HG03565 (cell line): ENCODE data around the gene GABRP.

ENCODE experiments used
- ATAC-seq: cut with Tn5 transposase; IDR thresholded peaks from one replicate; pipeline ENCODE4 v1.9.1; 2021; ENCODE audit warnings: mild to moderate bottlenecking, moderate library complexity; ENCODE audit not compliant: unreplicated experiment

The GABRP gene

GRCh38 chr5:170860415-170860814 lies 76.9 kb downstream of the GABRP start:
- ATAC-seq = no peak

DNA sequence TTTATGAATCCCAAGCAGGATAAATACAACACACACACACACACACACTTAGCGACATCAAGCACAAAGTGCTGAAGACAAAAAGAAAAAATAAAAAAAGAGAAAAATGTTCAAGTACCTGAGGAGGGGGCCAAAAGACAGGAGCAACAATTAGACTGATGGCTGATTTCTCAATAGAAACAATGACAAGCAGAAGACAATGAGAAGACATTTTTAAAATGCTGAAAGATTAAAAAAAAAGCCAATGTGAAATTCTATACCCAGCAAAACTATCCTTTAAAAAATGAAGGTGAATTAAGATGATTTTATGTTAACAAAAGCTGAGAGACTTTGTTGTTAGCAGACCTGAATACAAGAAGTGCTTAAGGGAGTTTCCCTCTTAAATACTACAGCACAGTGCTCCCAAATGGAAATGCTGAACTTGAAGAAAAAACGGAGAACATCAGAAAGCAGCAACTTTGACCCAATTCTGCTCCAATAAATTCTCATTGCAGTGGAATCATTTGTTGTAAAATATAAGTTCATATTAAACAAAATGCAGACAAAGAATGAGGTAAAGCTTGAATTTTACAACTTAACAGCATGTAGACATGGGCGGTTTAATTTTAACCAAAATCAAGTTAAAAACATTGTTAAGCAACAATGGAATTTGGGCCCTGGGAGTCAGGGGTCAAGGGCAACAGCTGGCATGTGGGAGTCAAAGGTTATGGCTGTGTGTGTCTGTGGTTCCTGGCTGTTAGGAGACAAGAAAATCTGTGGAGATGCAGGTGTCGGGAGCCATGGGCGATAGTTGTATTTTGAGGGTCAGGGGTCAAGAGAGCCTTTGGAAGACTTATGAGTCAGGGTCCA lies 77.5 kb downstream of the GABRP start:
- no peak for ATAC-seq

DNA sequence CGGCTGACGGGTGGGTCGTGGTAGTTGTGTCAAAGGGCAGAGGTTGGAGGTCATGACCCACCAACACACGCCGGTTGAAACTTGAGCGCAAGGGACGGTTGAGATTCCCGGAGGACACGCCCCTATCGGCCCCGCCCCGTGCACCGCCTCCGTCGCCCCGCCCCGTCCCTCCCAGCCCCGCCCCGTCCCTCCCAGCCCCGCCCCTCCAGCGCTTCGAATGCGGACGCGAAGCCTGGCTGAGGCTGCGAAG lies 78.1 kb downstream of the GABRP start:
- no peak for ATAC-seq

GRCh38 chr5:170861917-170862766 lies 78.6 kb downstream of the GABRP start, which contains the start of gene RANBP17:
TSS of gene RANBP17 (plus strand) at chr5:170862018.
- no peak for ATAC-seq

- ATAC-seq = no peak
Observed at GRCh38 chr5:170863646-170864045, 80.1 kb downstream of the GABRP start.
